Coronary artery (tissue), 2 donors: Measurements from ENCODE around the gene DACT1.
A peak's percentile ranks its signal among the peaks of the same experiment; 100 is the strongest.

Experiments used
- DNase-seq: peaks from one replicate; pipeline ENCODE4 v3.0.0-alpha.2; 2017; ENCODE audit warnings: low spot score
- H3K27ac ChIP-seq, 2 donors: fragments of 200-600 bp; sonication (generic); one replicate each; pipeline ENCODE4 v1.5.1; 2016 to 2019
- H3K4me3 ChIP-seq: fragments of 200-600 bp; sonication (generic); 2 replicates; pipeline ENCODE4 v1.5.1; 2016; ENCODE audit warnings: mild to moderate bottlenecking, moderate library complexity
- TF ChIP-seq, protein P1 (sequence below): fragments of 200-600 bp; sonication (generic); IDR thresholded peaks from one replicate; pipeline ENCODE4 v1.5.1; 2019; ENCODE audit warnings: antibody characterized with exemption

The DACT1 gene

DNA sequence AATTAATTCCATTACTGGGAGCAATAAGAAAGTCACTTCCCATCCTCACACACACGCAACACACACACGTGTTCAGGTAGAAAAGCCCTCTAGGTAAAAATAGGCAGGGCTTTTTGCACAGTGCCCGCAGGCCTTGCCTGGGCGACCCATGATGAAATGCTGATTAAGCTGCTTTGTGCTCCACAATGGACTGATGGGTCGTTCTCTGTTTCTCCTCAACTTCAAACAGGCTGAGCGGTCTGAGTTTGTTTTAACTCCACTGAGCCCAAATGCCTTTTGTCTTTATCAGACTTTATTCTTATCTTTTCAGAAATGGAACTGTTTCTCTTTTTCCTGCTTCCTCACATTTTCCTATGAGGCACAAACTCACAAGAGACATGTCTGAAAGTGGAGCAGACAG, 9.4 kb upstream of the DACT1 start:
- TF ChIP-seq, protein P1, sequence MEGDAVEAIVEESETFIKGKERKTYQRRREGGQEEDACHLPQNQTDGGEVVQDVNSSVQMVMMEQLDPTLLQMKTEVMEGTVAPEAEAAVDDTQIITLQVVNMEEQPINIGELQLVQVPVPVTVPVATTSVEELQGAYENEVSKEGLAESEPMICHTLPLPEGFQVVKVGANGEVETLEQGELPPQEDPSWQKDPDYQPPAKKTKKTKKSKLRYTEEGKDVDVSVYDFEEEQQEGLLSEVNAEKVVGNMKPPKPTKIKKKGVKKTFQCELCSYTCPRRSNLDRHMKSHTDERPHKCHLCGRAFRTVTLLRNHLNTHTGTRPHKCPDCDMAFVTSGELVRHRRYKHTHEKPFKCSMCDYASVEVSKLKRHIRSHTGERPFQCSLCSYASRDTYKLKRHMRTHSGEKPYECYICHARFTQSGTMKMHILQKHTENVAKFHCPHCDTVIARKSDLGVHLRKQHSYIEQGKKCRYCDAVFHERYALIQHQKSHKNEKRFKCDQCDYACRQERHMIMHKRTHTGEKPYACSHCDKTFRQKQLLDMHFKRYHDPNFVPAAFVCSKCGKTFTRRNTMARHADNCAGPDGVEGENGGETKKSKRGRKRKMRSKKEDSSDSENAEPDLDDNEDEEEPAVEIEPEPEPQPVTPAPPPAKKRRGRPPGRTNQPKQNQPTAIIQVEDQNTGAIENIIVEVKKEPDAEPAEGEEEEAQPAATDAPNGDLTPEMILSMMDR: no peak
- Histone ChIP-seq H3K27ac (no peak overlapping the region), H3K4me3 (no peak overlapping the region)
- DNase-seq: no peak

DNA sequence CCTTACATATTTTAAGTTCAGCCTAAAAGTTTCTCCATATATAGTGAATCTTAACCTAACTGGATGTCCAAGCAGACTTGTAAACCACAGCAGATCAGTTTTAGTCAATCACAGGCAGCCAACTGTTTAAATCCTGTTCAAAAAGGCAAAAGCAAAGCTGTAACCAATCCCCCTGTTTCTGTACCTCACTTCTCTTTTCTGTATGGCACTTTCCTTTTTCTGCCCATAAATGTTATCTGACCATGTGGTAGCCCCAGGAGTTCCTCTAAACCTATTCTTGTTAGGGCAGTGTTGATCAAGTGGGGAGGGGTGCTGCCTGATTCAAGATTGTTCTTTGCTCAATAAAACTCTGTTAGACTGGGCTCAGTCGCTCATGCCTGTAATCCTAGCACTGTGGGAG, 8.5 kb upstream of the DACT1 start:
- Histone ChIP-seq H3K27ac (no peak overlapping the region), H3K4me3 (no peak overlapping the region)
- TF ChIP-seq, protein P1: no peak
- DNase-seq: no peak

DNA sequence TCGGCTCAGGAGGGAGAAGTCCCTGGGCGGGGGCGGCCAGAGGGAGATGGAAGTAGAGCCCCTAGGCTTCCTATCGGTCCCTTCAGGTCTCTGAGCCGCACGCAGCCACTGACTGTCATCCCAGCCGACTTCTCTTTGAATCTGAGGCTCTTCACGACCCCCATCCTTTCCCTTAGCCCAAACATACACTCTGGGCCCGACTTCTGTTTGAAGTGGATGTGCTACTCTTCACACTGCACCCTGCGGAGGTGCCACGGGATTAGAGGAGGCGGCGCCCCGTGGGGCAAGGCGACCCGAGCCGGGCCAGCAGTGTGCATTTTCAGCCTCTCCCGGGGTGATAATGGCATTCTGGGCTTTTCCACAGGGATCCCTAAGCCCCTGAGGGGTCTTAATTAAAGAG, 6.0 kb upstream of the DACT1 start:
- no peak for DNase-seq
- TF ChIP-seq, protein P1: no peak
- H3K27ac ChIP-seq: no peak overlapping the region
- H3K4me3 ChIP-seq: no peak overlapping the region

DNA sequence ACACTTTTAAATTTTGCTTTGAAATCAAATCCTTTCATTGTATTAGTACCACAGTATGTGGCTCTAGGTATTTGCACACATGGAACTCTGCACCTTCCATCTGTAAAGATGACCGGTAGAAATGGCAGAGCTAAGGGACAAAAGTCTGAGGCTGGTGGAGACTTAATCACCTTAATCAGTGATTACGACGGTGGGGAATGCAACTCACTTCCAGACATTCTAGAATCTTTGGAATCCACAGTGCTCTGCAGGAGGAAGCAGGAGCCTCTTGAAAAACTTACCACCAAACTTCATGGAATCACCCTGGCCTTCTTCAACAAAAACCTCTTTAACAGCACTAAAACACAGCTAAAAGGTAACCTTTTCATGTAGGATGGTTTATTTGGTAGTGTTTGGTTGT, 3.9 kb upstream of the DACT1 start:
- Histone ChIP-seq H3K27ac (no peak overlapping the region), H3K4me3 (no peak overlapping the region)
- TF ChIP-seq, protein P1: no peak
- no peak for DNase-seq

DNA sequence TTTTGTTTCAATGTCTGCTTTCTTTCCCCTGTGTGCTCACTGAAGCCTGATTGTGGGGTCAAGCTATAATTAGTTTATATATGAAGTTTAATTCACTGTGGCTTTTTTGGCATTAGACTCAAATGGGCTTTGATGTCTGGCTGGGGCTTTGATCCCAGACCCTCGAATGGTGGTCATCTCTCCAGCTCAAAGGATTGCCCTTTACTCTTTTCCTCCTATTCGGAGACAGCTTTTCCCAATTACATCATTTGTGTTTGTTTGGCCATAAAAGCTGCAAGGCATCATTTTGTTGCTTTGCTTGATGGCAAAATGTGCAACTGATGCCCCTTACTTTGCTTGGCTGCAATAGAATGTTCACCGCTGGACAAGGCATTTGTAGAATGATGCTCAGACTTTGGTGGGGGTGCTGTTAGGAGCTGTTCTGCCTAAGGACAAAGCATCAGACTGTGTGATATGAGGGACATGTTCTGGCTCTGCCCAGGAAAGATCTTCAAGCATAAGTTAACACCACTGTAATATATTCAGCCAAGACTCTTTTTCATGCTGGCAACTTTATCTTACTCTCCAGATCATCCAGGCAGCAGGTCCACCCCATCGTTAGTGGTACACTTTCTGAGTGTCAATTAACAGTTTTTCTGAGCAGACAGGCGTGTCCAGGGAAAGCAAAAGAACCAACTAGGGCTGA, 3.2 kb upstream of the DACT1 start:
- Histone ChIP-seq H3K27ac (peak overlapping the region in 1 of 2 donors; percentile 96), H3K4me3 (peak overlapping the region; percentile 48)
- TF ChIP-seq, protein P1: no peak
- DNase-seq: no peak

DNA sequence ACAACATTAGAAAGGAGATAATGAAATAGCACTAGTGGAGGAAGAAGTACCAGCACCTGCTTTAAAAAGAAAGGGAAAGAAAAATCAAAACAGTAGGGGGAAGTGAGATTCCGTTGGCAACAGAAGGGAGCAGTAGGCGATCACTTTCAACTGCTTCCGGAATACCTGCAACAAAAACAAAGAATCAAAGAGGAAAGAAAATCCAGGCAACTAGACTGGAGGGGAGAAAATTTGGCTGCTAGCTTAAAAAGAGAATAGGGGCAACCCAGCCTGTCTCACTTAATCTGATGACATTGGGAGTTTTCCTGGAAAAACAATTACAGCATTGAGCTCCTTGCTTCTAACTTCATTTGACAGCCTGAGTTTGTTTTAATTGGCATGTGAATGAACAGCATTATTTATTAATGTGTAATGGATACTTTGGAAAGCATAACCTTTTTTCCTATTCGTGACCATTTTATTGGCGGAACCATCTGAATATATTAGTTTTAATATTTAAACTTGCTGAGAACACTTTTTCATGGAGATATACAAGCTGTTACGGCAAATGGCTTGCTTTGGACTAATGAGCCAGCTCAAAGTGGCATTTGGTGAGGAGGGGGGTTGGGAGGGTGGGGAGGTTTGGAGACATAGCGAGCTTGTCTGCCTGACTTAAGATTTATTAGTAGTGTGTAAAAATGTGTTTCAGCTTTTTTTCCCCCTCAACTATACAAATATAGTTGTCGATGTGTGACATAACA, 2.5 kb upstream of the DACT1 start:
- DNase-seq: no peak
- H3K27ac ChIP-seq: peak overlapping the region; percentile 19 to 96
- H3K4me3 ChIP-seq: peak overlapping the region; percentile 48
- TF ChIP-seq, protein P1: no peak

DNA sequence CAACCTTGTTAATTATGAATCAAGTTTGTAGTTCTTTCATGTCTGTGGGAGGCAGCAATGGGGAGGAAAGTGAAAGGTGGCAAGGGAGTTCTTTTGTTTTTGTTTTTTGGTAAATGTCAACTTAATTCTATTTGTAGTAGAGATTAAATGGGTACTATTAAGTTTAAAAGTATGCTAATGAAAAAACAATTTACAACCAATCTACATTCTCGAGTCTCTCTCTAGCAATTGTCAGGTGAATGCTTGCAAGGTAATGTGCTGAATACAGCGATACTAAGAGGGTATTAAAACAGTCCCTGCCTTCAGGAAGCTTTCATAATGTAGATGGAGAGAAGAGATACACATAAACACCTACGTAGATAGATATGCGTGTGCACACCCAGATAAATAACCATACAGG, 1.6 kb upstream of the DACT1 start:
- Histone ChIP-seq H3K27ac (peak overlapping the region; percentile 19 to 96), H3K4me3 (no peak overlapping the region)
- no peak for DNase-seq
- TF ChIP-seq, protein P1: no peak
